COR-L47 (cell line): ENCODE data around the gene RNF223.
"Not testable (repeated sequence)": the region's sequence is repeated elsewhere in the genome, so short reads cannot be mapped to it uniquely, and the experiment has no call there.

Experiments used
- DNase-seq: peaks from one replicate; lab custom pipeline; 2025; lab: John Stamatoyannopoulos, UW

The RNF223 gene

DNA sequence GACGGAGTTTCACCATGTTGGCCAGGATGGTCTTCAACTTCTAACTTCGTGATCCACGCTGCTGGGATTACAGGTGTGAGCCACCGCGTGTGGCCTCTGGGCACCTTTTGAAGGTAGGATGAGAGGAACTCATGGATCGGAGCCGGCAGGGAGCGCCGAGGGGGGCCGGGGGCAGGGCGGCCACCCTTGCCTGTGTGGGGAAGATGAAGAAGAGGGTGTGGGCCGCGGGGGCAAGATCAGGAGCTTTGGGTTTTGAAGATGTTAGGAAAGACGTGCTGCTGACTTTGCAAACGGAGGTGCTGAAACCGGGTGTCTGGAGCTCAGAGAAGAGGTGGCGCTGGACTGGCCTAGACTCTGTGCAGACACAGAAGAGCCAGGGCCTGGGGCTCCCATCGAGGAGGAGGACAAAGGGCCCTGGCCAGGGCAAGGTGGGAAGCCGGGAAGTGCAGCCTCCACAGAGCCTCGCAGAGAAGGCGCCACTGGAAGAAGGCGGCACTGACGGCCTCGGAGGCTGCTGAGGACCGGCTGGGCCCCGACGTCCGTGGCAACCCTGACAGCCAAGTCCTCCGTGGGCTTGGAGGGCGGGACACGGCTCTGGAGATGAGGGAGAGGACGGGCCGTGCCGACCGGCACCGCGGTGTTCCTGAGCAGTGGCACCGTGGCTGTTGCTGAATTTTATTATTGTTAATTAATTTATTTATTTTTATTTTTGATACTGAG lies 13.7 kb downstream of the RNF223 start:
- no peak for DNase-seq

DNA sequence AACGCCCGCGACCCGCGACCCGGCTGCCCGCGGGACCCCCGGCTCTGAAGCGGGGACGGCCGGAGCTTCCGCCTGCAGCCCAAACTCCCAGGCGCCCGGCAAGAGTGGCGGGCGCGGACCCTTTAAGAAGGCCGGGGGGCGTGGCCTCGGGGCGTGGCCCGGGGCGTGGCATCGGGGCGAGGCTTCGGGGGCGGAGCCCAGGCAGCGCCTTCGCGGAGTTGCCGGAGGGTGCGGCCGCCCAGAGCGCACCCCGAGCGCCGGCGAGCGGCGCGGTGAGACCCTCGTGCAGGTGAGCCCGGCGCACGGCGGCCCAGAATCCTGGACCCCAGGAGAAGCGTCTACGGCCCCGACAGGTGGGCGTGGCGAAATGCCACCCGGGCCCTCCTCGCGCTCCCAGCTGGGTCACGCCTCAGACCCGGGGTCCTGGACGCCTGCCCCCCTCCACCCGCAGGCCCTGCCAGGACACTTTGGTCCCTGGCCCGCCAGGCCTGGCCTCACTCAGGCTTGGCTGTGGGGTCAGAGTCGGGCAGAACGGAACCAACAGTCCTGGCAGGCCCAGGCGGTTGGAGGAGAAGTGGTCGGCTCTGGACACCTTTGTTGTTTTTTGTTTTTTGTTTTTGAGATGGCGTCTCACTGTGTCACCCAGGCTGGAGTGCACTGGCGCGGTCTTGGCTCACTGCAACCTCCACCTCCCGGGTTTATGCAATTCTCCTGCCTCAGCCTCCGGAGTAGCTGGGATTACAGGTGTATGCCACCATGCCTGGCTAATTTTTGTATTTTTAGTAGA lies 14.4 kb downstream of the RNF223 start:
- DNase-seq, result peak; percentile 85

DNA sequence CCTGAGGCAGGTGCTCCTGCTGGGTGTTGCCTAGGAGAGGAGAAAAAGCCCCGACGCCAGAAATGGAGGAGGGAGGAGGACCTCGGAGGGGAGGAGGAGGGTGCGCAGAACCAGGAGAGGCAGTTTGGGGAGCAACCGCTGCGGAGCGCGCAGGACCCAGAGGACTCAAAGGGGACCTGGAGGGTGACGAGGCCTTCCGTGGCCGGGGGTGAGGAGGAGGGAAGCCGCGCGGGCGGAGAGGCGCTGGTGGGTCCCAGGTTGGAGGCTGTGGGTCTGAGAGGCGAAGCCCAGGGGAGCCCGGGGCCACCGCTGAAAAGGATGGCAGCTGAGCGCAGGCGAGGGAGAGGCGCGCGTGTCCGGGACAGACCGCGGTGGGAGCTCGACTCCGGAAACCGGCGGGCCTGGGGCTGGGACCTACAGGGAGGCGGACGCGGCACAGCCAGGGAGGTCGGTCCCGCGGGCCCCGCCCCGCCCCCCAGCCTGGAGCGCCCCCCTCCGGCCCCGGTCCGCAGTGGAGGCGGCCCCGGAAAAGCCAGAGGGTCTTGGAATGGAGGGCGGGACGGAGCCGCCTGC lies 15.1 kb downstream of the RNF223 start:
- DNase-seq, result no peak

DNA sequence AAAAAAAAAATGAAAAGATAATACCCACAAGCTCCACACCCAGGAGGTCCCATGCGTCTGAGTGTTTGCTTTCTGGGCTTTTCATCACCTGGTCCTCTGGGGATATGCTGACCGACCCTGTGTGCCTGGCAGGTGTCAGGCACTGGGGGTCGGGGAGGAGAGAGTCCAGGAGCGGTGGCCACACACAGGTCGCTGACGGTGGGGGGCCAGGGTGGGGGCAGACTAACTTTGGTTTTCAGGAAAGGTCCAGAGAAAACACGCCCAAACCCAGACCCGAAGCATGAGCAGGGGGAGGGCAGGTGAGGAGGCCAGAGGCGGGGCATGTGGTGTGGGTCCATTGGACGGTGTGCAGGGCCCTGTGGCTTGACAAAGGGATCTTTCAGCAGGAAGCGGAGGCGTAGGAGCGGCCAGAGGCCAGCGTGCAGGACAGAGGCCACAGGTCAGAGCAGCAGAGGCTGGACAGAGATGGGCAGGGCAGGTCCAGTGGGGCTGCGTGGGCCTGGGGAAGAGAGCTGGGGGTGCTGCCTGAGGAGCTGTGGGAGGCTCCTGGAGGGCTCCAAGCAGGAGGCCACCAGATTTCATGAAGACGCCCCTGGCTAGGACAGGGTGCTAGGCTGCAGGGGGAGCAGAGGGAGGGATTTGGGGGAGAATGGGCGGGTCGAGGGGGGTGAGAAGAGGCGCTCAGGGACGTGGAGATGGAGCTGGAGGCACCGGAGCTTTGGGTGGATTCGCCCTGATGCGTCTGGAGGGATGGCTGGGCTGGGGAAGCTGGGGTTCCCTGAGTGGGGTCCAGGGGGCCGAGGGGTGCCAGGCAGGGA lies 15.8 kb downstream of the RNF223 start:
- DNase-seq, result no peak

DNA sequence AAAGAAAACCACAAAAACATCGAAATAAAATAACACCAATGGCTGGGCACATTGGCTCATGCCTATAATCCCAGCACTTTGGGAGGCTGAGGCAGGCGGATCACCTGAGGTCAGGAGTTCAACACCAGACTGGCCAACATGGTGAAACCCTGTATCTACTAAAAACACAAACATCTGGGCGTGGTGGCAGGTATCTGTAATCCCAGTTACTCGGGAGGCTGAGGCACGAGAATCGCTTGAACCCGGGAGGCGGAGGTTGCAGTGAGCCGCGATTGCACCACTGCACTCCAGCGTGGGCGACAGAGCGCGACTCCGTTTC lies 16.4 kb downstream of the RNF223 start:
- not testable (repeated sequence) for DNase-seq

DNA sequence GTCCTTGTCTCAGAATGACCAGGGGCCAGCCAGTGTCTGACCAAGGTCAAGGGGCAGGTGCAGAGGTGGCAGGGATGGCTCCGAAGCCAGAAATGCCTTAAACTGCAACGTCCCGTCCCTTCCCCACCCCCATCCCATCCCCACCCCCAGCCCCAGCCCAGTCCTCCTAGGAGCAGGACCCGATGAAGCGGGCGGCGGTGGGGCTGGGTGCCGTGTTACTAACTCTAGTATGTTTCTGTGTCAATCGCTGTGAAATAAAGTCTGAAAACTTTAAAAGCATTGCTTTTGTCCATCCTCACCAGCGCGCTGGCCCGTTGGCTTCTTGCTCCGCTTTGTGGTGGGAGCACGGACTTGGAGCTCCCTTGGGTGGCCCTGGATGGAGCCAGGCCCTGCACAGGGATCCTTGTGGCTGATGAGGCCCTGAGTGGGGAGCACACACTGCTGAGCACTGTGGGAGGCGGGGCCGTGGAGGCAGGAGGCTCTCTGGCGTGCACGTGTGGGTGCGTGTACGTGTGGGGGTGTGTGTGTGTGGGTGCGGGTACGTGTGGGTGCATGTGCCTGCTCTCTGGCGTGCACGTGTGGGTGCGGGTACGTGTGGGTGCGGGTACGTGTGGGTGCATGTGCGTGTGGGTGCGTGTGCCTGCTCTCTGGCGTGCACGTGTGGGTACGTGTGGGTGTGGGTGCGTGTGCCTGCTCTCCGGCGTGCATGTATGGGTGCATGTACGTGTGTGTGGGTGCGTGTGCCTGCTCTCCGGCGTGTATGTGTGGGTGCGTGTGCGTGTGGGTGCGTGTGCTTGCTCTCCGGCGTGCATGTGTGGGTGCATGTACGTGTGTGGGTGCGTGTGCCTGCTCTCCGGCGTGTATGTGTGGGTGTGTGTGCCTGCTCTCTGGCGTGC lies 18.0 kb downstream of the RNF223 start:
- no peak for DNase-seq

DNA sequence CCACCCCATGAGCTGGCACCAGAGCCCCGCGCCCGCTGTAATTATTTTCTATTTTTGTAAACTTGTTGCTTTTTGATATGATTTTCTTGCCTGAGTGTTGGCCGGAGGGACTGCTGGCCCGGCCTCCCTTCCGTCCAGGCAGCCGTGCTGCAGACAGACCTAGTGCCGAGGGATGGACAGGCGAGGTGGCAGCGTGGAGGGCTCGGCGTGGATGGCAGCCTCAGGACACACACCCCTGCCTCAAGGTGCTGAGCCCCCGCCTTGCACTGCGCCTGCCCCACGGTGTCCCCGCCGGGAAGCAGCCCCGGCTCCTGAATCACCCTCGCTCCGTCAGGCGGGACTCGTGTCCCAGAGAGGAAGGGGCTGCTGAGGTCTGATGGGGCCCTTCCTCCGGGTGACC lies 19.1 kb downstream of the RNF223 start:
- DNase-seq, result no peak

DNA sequence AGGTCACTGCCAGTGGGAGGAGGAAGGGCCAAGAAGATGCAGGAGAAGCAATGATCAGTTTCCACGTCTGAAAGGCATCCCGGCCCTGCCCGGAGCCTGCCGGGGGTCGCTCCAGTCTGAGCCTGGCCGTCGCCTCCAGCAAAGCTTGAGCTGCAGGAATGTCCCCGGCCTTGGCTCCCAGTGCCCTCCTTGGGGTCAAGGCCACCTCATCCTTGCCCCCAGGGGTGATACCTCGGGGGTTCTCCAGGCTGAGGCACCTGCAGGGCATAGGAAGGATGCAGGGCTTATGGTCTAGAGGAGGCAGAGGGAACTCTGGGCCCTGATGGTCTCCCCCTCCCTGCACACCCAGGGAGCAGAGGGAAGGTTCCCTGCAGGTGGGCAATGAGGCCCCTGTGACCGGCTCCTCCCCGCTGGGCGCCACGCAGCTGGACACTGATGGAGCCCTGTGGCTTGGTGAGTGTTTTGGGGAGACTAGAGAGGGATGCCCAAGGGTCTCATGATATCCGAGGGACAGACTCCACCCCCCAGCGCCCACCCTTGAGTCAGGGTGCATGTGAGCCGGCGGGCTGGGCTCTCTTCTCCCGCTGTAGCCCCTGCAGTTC lies 19.9 kb downstream of the RNF223 start:
- no peak for DNase-seq

DNA sequence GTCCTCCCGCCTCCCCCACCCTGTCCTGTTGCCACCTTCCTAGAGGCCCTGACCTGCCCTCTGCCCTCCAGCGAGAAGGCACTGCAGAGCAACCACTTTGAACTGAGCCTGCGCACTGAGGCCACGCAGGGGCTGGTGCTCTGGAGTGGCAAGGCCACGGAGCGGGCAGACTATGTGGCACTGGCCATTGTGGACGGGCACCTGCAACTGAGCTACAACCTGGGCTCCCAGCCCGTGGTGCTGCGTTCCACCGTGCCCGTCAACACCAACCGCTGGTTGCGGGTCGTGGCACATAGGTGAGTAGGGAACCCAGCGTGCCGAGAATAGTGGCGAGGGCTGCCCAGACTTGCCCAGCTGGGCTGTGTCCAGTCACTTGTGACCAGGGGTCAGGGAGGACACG lies 20.4 kb downstream of the RNF223 start:
- no peak for DNase-seq

DNA sequence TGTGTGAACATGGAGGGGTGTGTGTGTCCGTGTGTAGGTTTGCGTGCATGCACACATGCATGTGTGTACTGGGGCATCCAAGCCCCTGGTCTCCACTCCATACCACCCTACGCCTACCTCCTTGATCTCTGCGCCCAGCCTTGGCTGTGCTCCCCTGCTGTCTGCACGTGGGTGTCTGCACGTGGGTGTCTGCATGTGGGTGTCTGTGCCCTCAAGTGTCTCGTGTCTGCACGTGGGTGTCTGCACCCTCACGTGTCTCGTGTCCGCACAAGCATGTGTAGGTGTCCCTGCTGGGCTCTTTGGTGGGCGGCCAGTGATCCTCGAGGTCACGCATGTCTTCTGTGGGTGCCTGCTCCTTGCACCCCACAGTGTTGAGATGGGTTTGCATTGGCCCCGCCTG lies 21.1 kb downstream of the RNF223 start:
- no peak for DNase-seq

DNA sequence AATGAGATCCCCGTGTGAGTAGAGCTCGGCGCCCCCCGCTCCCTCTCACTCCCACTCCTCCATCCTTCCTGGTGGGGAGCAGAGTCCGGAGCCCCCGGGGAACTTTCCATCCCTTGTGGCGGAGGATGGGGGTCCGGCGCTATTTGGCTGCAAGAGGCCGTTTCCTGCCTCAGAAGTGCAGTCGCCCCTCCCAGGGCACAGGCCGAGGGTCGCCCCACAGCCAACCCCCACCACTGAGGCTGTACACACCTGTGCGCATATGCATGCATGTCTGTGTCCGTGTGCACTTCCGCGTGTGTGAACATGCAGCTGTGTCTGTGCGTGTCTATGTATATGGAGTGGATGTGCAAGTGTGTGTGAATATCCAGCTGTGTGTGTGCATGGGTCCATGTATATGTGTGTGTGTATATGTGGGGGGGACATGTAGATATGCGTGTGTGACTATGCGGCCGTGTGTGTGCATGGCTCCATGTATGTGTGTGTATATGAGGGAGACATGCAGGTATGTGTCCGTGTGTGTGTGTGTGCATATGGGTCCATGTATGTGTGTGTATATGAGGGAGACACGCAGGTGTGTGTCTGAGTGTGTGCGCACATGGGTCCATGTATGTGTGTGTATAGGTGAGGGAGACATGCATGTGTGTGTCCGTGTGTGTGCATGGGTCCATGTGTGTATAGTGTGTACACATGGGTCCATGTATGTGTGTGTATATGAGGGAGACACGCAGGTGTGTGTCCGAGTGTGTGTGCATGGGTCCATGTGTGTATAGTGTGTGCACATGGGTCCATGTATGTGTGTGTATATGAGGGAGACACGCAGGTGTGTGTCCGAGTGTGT lies 21.9 kb downstream of the RNF223 start:
- DNase-seq, result no peak

DNA sequence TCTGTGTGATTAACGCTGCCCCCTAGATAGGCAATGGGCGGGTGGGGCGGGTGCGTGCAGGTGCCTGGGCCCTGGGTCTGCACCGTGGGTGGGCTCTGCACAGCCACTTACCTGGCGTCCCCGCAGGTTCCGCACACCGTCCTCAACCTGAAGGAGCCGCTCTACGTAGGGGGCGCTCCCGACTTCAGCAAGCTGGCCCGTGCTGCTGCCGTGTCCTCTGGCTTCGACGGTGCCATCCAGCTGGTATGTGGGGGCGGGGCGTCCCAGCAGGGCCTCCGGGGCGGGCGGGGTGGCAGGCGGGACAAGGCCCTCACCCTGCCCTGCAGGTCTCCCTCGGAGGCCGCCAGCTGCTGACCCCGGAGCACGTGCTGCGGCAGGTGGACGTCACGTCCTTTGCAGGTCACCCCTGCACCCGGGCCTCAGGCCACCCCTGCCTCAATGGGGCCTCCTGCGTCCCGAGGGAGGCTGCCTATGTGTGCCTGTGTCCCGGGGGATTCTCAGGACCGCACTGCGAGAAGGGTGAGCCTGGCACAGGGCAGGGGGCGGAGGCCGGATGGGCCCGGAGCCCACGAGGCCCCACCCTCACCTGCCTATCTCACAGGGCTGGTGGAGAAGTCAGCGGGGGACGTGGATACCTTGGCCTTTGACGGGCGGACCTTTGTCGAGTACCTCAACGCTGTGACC lies 22.8 kb downstream of the RNF223 start:
- peak; percentile 67 for DNase-seq

DNA sequence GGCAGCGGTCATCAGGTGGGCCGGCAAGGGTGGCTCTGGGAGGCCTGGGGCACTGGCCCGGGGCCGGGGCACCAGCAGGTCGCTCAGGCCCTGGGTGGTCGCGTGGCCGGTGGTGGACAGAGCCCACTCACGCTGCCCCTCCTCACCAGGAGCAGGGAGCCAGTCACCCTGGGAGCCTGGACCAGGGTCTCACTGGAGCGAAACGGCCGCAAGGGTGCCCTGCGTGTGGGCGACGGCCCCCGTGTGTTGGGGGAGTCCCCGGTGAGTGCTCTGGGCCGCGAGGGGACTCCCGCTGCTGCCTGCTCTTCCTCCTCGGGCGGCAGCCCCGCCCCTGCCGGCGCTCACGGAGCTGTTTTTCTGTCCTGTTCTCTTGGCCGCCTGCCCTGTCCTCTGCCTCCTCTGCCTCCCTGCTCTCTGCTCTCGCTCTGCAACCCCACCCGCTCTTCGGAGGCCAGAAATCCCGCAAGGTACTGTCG lies 23.5 kb downstream of the RNF223 start:
- DNase-seq, result peak; percentile 57

DNA sequence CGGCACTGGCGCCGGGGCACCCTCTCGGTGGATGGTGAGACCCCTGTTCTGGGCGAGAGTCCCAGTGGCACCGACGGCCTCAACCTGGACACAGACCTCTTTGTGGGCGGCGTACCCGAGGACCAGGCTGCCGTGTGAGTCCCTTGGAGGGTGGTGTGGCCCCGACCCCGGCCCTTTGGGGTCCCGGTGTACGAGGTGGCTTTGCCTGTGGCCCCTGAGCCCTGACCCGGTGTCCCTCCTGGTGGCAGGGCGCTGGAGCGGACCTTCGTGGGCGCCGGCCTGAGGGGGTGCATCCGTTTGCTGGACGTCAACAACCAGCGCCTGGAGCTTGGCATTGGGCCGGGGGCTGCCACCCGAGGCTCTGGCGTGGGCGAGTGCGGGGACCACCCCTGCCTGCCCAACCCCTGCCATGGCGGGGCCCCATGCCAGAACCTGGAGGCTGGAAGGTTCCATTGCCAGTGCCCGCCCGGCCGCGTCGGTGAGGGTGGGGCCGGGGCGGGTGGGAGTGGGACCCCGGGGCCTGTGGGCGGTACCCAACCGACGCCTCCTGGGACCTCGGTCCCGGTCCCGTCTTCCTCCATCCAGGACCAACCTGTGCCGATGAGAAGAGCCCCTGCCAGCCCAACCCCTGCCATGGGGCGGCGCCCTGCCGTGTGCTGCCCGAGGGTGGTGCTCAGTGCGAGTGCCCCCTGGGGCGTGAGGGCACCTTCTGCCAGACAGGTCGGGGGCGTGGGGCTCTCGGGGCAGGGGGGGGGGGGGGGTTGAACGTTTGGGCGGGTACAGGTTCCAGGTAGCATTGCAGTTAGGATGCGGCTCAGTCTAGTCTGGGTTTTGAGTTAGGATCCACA lies 24.6 kb downstream of the RNF223 start:
- DNase-seq, result no peak

DNA sequence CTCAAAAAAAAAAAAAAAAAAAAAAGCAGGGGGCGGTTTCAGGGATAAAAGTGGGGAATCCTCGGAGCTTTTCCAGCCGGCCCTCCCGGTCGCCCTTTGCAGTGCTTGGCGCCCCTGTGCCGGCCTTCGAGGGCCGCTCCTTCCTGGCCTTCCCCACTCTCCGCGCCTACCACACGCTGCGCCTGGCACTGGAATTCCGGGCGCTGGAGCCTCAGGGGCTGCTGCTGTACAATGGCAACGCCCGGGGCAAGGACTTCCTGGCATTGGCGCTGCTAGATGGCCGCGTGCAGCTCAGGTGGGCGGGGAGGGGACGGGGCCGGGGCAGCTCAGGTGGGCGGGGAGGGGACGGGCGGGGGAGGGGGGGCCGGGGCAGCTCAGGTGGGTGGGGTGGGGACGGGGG lies 25.3 kb downstream of the RNF223 start:
- DNase-seq, result peak; percentile 59

DNA sequence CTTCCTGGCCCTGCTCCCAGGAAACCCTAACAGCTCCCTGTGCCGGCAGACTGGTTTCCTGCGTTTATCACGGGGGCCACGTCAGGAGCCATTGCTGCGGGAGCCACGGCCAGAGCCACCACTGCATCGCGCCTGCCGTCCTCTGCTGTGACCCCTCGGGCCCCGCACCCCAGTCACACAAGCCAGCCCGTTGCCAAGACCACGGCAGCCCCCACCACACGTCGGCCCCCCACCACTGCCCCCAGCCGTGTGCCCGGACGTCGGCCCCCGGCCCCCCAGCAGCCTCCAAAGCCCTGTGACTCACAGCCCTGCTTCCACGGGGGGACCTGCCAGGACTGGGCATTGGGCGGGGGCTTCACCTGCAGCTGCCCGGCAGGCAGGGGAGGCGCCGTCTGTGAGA lies 26.1 kb downstream of the RNF223 start:
- DNase-seq, result no peak

DNA sequence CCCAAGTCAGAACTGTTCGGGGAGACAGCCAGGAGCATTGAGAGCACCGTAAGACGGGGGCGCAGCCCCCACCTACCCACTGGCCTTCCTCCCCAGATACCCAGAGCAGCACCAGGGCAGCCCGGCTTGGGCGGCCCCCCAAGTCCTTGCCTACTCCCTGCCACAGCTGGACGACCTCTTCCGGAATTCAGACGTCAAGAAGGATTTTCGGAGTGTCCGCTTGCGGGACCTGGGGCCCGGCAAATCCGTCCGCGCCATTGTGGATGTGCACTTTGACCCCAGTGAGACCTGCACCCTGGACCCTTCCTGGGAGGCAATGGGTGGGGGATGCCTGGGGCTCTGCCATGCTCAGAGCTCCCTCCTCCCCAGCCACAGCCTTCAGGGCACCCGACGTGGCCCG lies 26.7 kb downstream of the RNF223 start:
- no peak for DNase-seq

DNA sequence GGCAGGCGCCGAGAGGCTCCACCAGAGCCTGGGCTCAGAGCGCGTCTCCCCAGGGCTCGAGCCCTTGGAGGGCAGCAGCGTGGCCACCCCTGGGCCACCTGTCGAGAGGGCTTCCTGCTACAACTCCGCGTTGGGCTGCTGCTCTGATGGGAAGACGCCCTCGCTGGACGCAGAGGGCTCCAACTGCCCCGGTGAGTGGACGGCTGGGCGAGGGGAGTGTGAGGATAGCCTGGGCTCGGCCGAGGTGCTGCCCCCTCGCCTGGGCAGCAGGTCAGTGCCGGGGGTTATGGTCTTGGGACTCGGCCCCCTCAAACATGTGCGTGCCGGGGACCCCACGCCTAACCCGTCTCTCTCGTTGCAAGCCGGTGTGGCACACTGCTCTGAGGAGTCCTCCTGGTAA lies 27.3 kb downstream of the RNF223 start:
- no peak for DNase-seq

DNA sequence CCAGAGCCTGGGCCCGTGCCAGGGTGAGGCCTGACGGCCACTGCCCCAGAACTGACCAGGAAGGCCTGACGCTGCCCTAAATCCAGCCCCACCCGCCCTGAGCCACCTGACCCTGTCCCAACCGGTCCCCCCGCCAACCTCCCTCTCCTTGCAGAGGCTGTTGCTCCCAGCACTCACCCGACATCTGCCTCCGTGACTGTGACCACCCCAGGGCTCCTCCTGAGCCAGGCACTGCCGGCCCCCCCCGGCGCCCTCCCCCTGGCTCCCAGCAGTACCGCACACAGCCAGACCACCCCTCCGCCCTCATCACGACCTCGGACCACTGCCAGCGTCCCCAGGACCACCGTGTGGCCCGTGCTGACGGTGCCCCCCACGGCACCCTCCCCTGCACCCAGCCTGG lies 27.9 kb downstream of the RNF223 start:
- no peak for DNase-seq
